Heart left ventricle (tissue), 13 donors: ENCODE results near the gene PCNX1.

Source experiments
- CTCF ChIP-seq, 12 donors: fragments of 200-600 bp; sonication (generic) in 4 of 12; IDR thresholded peaks; one replicate each; pipeline versions ENCODE4 v1.5.0 to v1.8.0; 2018 to 2022; ENCODE audit warnings: antibody characterized with exemption in 12 of 12, mild to moderate bottlenecking in 5 of 12
- POLR2A ChIP-seq, 2 donors: fragments of 450-650 bp; IDR thresholded peaks; one replicate each; pipeline ENCODE4 v1.6.1; 2017; ENCODE audit warnings: antibody characterized with exemption in 2 of 2, mild to moderate bottlenecking in 2 of 2, moderate library complexity in 2 of 2
- donor health status: ischemic (EF 13 %, LVEDD 7.1; RV severe dilation, severe dysfunction).
- donor health status: DM: no; HTN: yes; CAD: no.
- donor health status: DM: no; HTN: no; CAD: no.
- donor health status: ischemic (EF 25% LVEDD 6.9; RV normal size, moderate dysfunction).
- donor health status: ischemic (EF 25% LVEDD 5.7; RV mildly dilated, moderate dysfunction).
- donor health status: ischemic (EF 35%, LVEDD 5.7; RV mildly dilated, moderate dysfunction).
- donor health status: nonischemic (EF 11% LVEDD 7.7; RV severe dilation, severe dysfunction).
- donor health status: DM: yes; HTN: yes; CAD: no.
- donor health status: PGD.
- donor health status: ischemic (EF 29% LVEDD 5.4; RV normal size, mild dysfunction).
- donor health status: nonischemic (EF 23%, LVEDD 6.1; RV moderate dilation, normal function).

- TF ChIP-seq CTCF (IDR thresholded peaks at IDR 0.05) (no peak), POLR2A (IDR thresholded peaks at IDR 0.05) (no peak)
These were observed 48.6 kb upstream of the PCNX1 start for GRCh38 chr14:70858641-70859040.
